Lung (tissue), 12 donors: ENCODE data around the gene KRTAP9-1. TPM values are rescaled to one million over a fixed set of nuclear protein-coding genes. Genes with fewer than 3 reads are reported as not detected.
"Not testable (repeated sequence)": the region's sequence is repeated elsewhere in the genome, so short reads cannot be mapped to it uniquely, and the experiment has no call there.

Source experiments
- ATAC-seq: fragments of 200-7000 bp; cut with Tn5 transposase; one replicate; pipeline ENCODE4 v1.9.1; 2020; ENCODE audit warnings: moderate number of reproducible peaks; ENCODE audit not compliant: insufficient read depth, low FRiP score
- DNase-seq, 3 donors: peaks; one replicate each; pipeline ENCODE4 v3.0.0-alpha.2; 2013 to 2017
- H3K27ac ChIP-seq, 2 donors: one replicate each; pipeline ENCODE4 v1.5.1; 2013; ENCODE audit warnings: mild to moderate bottlenecking in 2 of 2, moderate library complexity in 2 of 2, control low read depth in 1 of 2, inconsistent platforms in 1 of 2, low read depth in 1 of 2, low read length in 1 of 2
- H3K27me3 ChIP-seq, 3 donors: one replicate each; pipeline ENCODE4 v1.5.1; 2013; ENCODE audit warnings: low read length in 2 of 3; ENCODE audit not compliant: control insufficient read depth in 3 of 3, insufficient read depth in 3 of 3
- H3K36me3 ChIP-seq, 4 donors: one replicate each; pipeline ENCODE4 v1.5.1; 2013; ENCODE audit warnings: low read length in 4 of 4, mild to moderate bottlenecking in 1 of 4, moderate library complexity in 1 of 4; ENCODE audit not compliant: control insufficient read depth in 4 of 4, insufficient read depth in 4 of 4
- H3K4me1 ChIP-seq, 5 donors: one replicate each; pipeline ENCODE4 v1.5.1; 2013; ENCODE audit warnings: low read length in 5 of 5, mild to moderate bottlenecking in 2 of 5, moderate library complexity in 1 of 5; ENCODE audit not compliant: control insufficient read depth in 5 of 5, insufficient read depth in 5 of 5
- H3K4me3 ChIP-seq: one replicate; pipeline ENCODE4 v1.5.1; 2013; ENCODE audit warnings: mild to moderate bottlenecking, control low read depth, moderate library complexity
- H3K9ac ChIP-seq, 2 donors: one replicate each; pipeline ENCODE4 v1.5.1; 2013; ENCODE audit warnings: low read length in 2 of 2, control low read depth in 1 of 2; ENCODE audit not compliant: insufficient read depth in 1 of 2
- H3K9me3 ChIP-seq, 4 donors: one replicate each; pipeline ENCODE4 v1.5.1; 2013; ENCODE audit warnings: low read length in 3 of 4, mild to moderate bottlenecking in 1 of 4, moderate library complexity in 1 of 4; ENCODE audit not compliant: control insufficient read depth in 4 of 4, insufficient read depth in 3 of 4
- CTCF ChIP-seq: IDR thresholded peaks from 2 replicates; pipeline ENCODE4 v1.5.1; 2012; ENCODE audit warnings: mild to moderate bottlenecking; ENCODE audit errors: control extremely low read depth, extremely low read depth
- WGBS, 2 donors: extraction: QIAGEN DNeasy Blood & Tissue Kit; methylation state at CpG; one replicate each; pipeline ENCODE4 v1.1.7; 2013; 5-methylcytosine and 5-hydroxymethylcytosine counted together
- polyA plus RNA-seq, 2 donors: library from polyadenylated mRNA; stranded (reverse); fragments of 200-250 nt; gene quantifications; one replicate each; pipeline ENCODE4 v1.2.1, GENCODE V29; 2013
- total RNA-seq, 2 donors: library from RNA; depleted of rRNA in 1 of 2; stranded (reverse); fragments of >200 nt in 1 of 2; gene quantifications; one replicate each; pipeline ENCODE4 v1.2.1, GENCODE V29; 2014 to 2021
- donor health status: control.
- donor health status: control.
- donor health status: Bipolar disorder and iron deficiency.
- donor health status: healthy.
- donor health status: DM: yes; HTN: yes; CAD: no.

The KRTAP9-1 gene
- total and polyA plus RNA-seq, 4 donors: not detected

DNA sequence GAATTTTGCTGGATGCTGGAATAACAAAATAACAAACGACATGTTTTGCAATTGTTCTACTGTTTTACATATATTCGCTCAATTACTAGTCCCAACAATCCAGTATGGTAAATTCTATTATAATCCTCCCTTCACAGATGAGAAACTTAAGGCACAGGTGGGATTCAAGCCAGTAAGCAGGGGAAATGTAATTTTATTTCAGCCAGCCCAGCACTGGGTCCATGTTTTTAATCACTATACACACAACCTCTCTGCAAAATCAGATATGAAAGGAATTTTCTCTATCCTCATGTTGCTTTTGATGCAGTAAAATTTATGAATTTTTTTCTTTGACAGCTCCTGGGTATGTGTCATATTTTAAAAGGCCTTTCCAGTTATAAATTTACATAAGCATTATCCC, 44.4 kb upstream of the KRTAP9-1 start:
- TF ChIP-seq CTCF: no peak
- no peaks in the 10 kb centered on the region for H3K27me3 ChIP-seq
- H3K36me3 ChIP-seq: no peaks in the 10 kb centered on the region
- H3K9ac ChIP-seq: no peak overlapping the region
- ATAC-seq (no peak), DNase-seq (no peak)
- H3K4me3 ChIP-seq: no peak overlapping the region
- no peaks in the 10 kb centered on the region for H3K4me1 ChIP-seq
- H3K9me3 ChIP-seq: peaks cover 0 to 12% (median under 1%) of the 10 kb centered on the region in 4 donors
- no peak overlapping the region for H3K27ac ChIP-seq
- 93 to 96% methylated on average over 2 of the region's 2 CpGs for WGBS, 2 donors

GRCh38 chr17:41147531-41148204, 42.0 kb upstream of the KRTAP9-1 start:
- H3K4me3 ChIP-seq: no peak overlapping the region
- no peaks in the 10 kb centered on the region for H3K4me1 ChIP-seq
- H3K9me3 ChIP-seq: peaks cover 0 to 10% (median 0%) of the 10 kb centered on the region in 4 donors
- H3K27me3 ChIP-seq: no peaks in the 10 kb centered on the region
- no peak for DNase-seq
- no peaks in the 10 kb centered on the region for H3K36me3 ChIP-seq
- no peak overlapping the region for H3K9ac ChIP-seq
- ATAC-seq: no peak
- no peak overlapping the region for H3K27ac ChIP-seq
- TF ChIP-seq CTCF: no peak
- WGBS, 2 donors: 95 to 97% methylated on average over 2 of the region's 2 CpGs

DNA sequence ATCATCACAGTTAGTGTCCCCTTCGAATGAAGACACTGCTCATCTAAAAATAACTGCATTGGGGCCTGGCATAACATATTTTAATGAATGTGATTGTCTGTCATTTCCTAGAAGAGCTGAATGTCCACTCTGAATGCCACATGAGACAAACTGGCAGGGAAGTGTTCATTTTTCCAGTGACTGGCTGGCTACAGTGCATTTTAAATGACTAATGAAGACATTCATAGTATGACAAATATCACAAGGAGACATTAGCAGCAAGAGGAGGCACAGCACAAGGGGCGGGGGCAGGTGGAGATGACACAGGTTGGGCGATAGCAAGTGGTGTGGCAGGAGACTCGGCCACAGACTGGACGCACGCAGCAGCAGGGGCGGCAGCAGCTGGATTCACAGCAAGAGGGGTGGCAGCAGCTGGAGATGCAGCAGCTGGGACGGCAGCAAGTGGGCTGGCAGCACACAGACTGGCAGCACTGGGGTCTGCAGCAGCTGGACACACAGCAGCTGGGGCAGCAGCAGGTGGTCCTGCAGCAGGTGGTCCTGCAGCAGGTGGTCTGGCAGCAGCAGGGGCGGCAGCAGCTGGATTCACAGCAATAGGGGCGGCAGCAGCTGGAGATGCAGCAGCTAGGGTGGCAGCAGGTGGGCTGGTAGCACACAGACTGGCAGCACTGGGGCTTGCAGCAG, 40.6 kb upstream of the KRTAP9-1 start:
- H3K4me1 ChIP-seq, H3K4me3 ChIP-seq, DNase-seq, ATAC-seq, H3K27me3 ChIP-seq, H3K27ac ChIP-seq, H3K9ac ChIP-seq, H3K9me3 ChIP-seq, H3K36me3 ChIP-seq: not testable (repeated sequence)
- WGBS, 2 donors: 77 to 84% methylated on average over 10 of the region's 10 CpGs

DNA sequence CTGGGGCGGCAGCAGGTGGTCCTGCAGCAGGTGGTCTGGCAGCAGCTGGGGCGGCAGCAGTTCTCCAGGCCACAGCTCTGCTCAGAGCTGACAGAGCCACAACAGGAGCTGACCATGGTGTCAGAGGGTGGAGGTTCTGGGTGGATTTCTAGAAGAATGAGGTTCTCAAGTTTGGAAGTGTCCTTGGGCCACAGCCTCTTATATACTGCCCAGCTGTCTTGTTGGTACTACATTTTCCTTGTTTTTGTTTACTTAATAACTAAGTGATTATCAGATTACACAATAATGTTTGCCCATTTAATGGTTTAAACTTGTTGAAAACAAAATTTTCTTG, 40.1 kb upstream of the KRTAP9-1 start, which contains the start of gene KRTAP4-5:
KRTAP4-5 (minus strand) TSS at position 174 of the 334 bp plus-strand sequence; CDS start at position 116, 58 bp downstream.
- no peaks in the 10 kb centered on the region for H3K27me3 ChIP-seq
- no peaks in the 10 kb centered on the region for H3K4me1 ChIP-seq
- ATAC-seq (no peak), DNase-seq (no peak)
- H3K27ac ChIP-seq: no peak within 1 kb of the TSS
- H3K36me3 ChIP-seq: no peaks in the 10 kb centered on the region
- no peaks in the 10 kb centered on the region for H3K9me3 ChIP-seq
- no peak within 1 kb of the TSS for H3K9ac ChIP-seq
- TF ChIP-seq CTCF: no peak
- WGBS, 2 donors: 69 to 88% methylated on average over 2 of the region's 2 CpGs
- H3K4me3 ChIP-seq: no peak within 1 kb of the TSS
